ENCODE results near the gene KRT85. TPM values are rescaled to one million over a fixed set of nuclear protein-coding genes. Genes with fewer than 3 reads are reported as not detected.
A peak's percentile ranks its signal among the peaks of the same experiment; 100 is the strongest.

KRT85 gene
- total RNA-seq, 4 donors from 2014 or later: 0.15 to 101 (median 8.3) TPM; not detected in 1

DNA sequence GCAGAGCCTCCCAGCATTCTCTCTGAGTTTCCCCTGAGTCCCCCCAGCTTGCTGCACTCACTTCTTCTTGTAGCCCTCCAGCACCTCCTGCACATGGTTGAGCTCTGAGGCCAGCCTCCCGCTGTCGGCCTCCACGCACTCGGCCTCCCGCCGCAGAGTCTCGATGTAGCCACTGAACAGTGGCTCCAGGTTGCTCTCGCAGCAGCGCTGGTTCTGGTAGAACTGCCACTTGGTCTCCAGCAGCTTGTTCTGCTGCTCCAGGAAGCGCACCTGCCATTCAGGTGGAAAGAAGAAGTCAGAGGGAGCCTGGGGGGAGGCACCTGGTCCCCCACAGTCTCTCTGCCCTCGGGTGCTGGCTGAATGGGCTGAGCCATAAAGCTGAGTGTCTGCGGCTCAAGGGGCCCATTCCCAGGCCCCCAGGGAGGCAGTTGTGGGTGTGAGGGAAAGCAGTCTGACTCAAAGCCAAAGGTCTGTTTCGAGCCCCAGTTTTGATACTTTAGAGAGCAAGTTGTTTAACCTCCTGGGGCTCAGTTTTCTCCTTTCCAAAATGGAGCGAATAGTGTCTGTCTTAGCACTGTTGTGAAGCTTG is 2.3 kb downstream of the KRT85 start:
- intact Hi-C loops (cut with DNase I; ENCODE audit: low total_unique reads): no loop called here
- WGBS, 2 donors: 79 to 85% methylated on average over 14 of the region's 14 CpGs
- DNase-seq (ENCODE audit: low spot score in 2 of 2): no peak
- no peak overlapping the region for H3K4me3 ChIP-seq (ENCODE audit: low read depth, poor library complexity, severe bottlenecking)
- TF ChIP-seq POLR2A (IDR thresholded peaks at IDR 0.05): no peak
- TF ChIP-seq, protein P1, sequence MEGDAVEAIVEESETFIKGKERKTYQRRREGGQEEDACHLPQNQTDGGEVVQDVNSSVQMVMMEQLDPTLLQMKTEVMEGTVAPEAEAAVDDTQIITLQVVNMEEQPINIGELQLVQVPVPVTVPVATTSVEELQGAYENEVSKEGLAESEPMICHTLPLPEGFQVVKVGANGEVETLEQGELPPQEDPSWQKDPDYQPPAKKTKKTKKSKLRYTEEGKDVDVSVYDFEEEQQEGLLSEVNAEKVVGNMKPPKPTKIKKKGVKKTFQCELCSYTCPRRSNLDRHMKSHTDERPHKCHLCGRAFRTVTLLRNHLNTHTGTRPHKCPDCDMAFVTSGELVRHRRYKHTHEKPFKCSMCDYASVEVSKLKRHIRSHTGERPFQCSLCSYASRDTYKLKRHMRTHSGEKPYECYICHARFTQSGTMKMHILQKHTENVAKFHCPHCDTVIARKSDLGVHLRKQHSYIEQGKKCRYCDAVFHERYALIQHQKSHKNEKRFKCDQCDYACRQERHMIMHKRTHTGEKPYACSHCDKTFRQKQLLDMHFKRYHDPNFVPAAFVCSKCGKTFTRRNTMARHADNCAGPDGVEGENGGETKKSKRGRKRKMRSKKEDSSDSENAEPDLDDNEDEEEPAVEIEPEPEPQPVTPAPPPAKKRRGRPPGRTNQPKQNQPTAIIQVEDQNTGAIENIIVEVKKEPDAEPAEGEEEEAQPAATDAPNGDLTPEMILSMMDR (IDR thresholded peaks at IDR 0.05): no peak

DNA sequence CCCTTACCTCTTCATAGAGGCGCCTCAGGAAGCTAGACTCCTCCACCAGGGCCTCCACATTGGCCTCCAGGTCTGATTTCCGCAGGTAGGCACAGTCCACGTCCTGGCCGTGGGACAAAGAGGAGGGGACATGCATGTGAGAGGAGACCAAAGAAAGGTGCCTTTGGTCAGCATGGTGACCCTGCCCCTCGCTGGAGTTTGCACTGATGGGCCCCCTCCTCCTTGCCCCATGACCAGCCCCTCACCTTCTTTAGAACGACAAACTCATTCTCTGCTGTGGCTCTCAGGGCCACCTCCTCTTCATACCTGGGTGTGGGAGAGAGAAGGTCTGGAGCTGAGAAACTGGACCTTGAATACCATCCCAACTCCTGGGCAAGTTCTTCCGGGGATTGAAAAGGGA is 3.2 kb downstream of the KRT85 start:
- 82 to 92% methylated on average over 7 of the region's 7 CpGs for WGBS, 2 donors
- TF ChIP-seq POLR2A (IDR thresholded peaks at IDR 0.05): no peak
- TF ChIP-seq, protein P1 (IDR thresholded peaks at IDR 0.05): no peak
- peak in 1 of 2 donors; percentile 82 for DNase-seq (ENCODE audit: low spot score in 2 of 2)
- intact Hi-C loops (cut with DNase I; ENCODE audit: low total_unique reads): no loop called here
- no peak overlapping the region for H3K4me3 ChIP-seq (ENCODE audit: low read depth, poor library complexity, severe bottlenecking)

DNA sequence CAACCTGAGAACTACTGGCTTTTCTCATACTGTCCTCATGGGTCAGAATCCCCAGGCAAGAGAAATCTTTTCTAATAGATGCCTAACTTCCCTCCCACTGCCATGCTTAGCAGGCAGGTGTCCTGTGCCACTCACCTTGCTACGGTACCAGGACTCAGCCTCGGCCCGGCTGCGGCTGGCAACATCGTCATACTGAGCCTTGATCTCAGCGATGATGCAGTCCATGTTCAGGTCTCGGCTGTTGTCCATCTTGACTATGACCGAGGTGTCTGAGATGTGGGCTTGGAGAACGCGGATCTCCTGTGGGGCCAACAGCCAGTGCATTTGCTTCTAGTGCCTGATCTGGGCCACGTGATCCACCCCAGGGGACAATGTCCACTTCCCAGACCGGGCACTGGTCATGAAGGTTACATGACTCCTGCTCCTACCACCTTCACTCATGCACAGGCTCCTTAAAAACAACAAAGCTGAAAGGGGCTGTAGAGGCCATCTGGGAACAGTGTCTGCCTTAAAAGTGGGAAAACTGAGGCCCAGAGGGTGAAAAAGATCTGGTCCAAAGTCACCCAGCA is 4.1 kb downstream of the KRT85 start:
- peak in 1 of 2 donors; percentile 82 for DNase-seq (ENCODE audit: low spot score in 2 of 2)
- 93% methylated on average over 12 of the region's 12 CpGs for WGBS, 2 donors
- TF ChIP-seq, protein P1 (IDR thresholded peaks at IDR 0.05): no peak
- TF ChIP-seq POLR2A (IDR thresholded peaks at IDR 0.05): no peak
- no peak overlapping the region for H3K4me3 ChIP-seq (ENCODE audit: low read depth, poor library complexity, severe bottlenecking)
- intact Hi-C loops (cut with DNase I; ENCODE audit: low total_unique reads): no loop called here

DNA sequence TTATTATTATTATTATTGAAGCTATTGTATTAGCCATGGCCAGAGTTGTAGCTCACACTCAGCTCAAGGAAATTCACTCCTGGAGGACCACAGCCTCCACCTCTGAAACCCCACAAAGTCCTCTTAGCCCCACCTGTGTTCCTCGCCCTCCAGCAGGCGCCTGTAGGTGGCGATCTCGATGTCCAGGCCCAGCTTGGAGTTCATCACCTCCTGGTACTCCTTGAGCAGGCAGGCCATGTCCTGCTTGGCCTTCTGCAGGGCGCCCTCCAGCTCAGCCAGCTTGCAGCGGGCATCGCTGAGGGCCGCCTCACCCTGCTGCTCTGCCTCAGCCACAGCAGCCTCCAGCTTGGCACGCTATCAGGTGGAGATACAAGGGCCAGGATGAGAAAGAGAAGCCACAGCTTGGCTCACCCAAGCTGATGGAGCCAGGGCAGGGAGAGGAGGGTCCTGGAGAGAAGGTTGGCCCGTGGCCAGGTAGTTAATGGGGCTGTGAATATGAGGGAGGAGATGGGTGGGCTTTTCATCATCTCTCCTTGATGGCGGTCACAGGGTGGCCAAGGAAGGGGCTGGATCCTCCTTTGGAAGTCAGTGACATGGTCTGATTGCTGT is 5.1 kb downstream of the KRT85 start:
- intact Hi-C loops (cut with DNase I; ENCODE audit: low total_unique reads): no loop called here
- H3K4me3 ChIP-seq (ENCODE audit: low read depth, poor library complexity, severe bottlenecking): no peak overlapping the region
- 84 to 91% methylated on average over 11 of the region's 11 CpGs for WGBS, 2 donors
- peak in 1 of 2 donors; percentile 58 for DNase-seq (ENCODE audit: low spot score in 2 of 2)
- TF ChIP-seq, protein P1 (IDR thresholded peaks at IDR 0.05): no peak
- no peak for TF ChIP-seq POLR2A (IDR thresholded peaks at IDR 0.05)

DNA sequence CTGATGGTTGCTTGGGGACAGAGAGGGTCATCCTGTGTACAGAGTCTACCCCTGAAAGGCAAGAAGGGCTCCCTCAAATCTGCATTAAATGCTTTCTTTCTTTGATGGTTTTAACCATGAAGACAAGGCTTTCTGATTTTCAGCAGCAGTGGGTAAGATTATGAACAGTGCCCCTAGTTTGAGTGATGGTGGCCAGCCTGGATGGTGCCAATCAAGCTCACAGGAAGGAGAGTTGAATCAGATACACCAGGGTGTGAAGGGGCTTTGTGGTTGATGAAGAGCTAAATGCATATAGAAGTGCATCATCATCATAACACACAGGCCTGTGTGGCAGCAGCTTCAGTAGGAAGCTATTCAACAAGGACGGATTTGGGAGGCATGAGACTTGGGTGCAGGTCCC is 5.7 kb downstream of the KRT85 start:
- TF ChIP-seq POLR2A (IDR thresholded peaks at IDR 0.05): no peak
- TF ChIP-seq, protein P1 (IDR thresholded peaks at IDR 0.05): no peak
- no peak overlapping the region for H3K4me3 ChIP-seq (ENCODE audit: low read depth, poor library complexity, severe bottlenecking)
- intact Hi-C loops (cut with DNase I; ENCODE audit: low total_unique reads): no loop called here
- WGBS, 2 donors: 100% methylated on average over 1 of the region's 1 CpG
- peak in 1 of 2 donors; percentile 64 for DNase-seq (ENCODE audit: low spot score in 2 of 2)
